ENCODE results near the gene OLFM4.
"Not testable (repeated sequence)": the region's sequence is repeated elsewhere in the genome, so short reads cannot be mapped to it uniquely, and the experiment has no call there.

The OLFM4 gene

DNA sequence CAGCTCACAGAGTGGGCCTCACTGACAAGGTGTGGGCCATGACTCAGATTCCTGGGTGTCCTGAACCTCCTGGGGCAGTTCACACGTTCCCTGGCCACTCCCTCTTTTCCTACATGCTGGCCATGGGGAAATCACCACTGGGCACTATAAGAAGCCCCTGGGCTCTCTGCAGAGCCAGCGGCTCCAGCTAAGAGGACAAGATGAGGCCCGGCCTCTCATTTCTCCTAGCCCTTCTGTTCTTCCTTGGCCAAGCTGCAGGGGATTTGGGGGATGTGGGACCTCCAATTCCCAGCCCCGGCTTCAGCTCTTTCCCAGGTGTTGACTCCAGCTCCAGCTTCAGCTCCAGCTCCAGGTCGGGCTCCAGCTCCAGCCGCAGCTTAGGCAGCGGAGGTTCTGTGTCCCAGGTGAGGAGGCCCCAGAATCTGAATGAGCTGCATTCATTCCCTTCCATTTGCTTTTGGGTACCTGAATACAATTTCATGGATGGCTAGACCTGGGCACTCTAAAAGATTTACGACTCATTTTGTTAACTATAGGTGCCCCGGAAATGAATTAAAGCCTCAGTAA, at the start of gene OLFM4:
OLFM4 (plus strand) TSS at position 177 of the 567 bp plus-strand sequence; CDS start at position 201, 24 bp downstream.
- DNase-seq: no peak

GRCh38 chr13:52978989-52979388, 49.6 kb upstream of the OLFM4 start:
- no peak for DNase-seq

- no peak for DNase-seq
Observed at GRCh38 chr13:52980695-52981094, 47.9 kb upstream of the OLFM4 start.

DNA sequence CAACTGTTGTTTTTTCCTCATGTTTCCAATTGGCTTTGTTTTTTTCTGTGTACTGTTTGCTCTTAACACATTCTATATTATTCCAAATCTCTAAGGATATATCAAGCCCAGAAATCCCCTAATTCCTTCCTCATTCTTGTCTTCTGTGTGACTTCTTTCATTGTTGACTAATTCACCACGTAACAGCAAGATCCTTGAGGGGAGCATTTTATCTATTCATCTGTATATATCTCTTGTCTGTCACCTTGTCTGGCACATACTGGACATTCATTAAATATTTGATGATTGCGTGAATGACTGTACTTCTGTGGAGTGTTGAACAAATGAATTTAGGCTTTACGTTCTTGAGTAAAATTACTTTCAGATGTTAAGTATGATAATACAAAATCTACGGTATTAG, 44.8 kb upstream of the OLFM4 start:
- no peak for DNase-seq

GRCh38 chr13:52984881-52985363, 43.7 kb upstream of the OLFM4 start:
- DNase-seq: no peak

- no peak for DNase-seq
Observed at GRCh38 chr13:52991344-52992020, 37.1 kb upstream of the OLFM4 start.

GRCh38 chr13:52992110-52992509, 36.5 kb upstream of the OLFM4 start:
- no peak for DNase-seq

GRCh38 chr13:52994051-52994450, 34.6 kb upstream of the OLFM4 start:
- no peak for DNase-seq

- DNase-seq: no peak
Observed at GRCh38 chr13:52994865-52995264, 33.7 kb upstream of the OLFM4 start.

DNA sequence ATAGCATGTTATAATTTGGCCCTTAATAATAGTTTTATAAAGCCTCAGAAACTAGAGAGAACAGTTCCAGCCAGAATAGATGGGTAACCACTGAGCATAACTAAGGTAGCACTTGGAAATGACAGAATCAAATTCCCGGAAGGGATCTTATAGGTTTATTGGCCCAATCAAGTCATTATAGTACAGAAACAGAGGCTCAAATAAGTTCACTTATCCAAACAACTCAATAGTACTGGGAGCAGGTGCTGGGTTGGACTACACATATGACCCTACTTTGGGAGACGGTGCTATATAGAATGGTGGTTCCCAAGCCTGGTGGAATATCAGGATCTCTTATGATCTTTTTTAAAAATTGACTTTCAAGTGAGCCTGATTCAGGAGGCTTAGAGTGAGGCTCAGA, 32.7 kb upstream of the OLFM4 start:
- no peak for DNase-seq

DNA sequence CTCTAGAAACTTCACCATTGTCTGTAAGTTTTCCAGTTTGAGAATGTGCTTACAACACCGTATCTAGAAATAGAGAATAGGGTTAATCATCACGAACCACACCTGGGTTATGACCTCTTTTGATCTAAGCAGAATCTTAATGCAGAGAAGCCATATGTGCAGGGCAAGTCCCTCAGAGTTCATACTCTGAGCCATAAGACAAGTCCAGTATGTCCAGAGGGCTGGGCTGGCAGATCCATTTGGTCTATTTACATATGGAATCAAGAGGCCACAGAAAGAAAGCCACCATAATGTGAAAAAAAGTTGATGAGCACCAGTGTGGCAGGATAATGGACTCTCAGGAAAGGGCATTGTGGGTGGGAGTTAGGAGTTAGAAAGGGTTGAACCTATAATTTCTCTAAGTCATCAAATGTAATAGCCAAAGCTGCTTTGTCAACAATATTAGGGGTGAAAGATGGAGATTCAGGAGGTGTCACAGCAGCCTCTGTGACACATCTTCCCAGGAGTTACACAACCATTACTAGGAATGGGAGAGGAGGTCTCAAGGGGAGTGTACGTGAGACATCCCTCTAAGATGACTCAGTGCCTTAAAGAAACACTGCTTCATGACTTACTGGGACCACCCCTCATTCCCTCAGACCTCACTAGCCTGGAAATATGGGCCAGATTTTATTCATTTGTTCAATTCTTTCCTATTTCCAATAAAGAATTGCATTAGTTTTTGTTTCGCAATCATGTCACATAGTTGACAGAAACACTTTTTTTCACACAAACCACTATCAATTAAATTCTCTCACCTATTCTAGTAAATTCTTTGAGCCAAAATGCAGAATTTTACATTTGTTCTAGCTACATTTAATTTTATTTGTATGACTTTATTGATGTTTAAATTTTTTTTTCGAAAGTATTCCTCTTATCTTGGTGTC, 30.4 kb upstream of the OLFM4 start:
- DNase-seq: no peak

- DNase-seq: no peak
Observed at GRCh38 chr13:52999093-52999696, 29.4 kb upstream of the OLFM4 start.

DNA sequence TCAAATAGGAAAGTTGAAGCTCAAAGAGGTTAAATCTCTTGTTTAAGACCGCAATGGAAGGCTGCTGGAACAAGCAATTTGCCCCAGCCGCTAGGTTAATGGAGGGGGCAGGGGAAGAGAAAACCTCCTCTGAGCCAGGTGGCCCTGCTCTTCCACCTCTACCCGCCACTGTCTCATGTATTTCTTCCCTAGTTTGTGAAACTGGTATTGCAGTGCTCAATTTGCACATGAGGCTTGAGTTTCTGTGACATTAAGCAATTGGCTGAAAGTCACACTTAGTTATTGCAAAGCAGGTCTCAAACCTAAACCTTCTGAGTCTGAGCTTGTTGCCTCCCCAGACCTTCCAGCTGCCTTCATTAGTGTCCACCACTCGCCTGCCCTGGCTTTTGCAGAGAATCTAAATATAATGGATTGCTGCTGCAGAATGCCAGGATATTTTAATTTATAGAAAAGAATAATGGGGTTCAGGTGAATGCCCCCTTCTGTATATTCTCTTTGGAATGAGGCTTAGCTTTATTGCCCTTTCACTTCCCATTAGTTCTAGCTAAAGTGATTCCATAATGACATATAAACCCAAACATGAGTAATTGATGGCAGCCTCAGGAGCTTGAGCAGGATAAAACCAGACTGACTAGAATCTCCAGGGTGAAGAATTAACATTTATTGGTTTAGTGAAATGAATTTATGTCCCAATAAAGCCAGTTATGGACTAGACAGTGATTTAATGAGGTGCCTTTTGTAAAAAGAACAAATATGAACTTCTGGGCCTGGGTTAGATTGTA, 27.0 kb upstream of the OLFM4 start:
- no peak for DNase-seq

GRCh38 chr13:53004573-53004972, 24.0 kb upstream of the OLFM4 start:
- no peak for DNase-seq

DNA sequence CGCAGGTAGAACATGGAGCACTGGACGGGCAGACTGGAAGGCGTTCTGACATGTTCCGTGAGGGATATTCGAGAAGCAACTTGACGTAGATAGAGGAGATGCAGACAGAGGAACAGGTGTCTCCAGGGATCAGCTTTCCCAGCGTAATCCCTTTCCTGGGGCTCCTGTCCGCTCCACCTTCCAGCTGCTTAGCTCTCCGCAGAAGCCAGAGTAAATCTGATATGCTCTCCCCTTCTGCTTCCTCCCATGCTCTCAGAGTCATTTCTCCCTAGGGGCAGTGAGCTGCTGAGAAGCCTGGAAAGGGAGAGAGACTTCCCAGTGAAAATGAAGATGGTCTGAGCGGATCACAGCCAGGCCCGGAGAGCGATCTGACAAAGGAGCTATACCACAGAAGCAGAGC, 23.0 kb upstream of the OLFM4 start:
- no peak for DNase-seq

GRCh38 chr13:53007872-53008271, 20.7 kb upstream of the OLFM4 start:
- DNase-seq: peak in 1 of 2 experiments; percentile 2

DNA sequence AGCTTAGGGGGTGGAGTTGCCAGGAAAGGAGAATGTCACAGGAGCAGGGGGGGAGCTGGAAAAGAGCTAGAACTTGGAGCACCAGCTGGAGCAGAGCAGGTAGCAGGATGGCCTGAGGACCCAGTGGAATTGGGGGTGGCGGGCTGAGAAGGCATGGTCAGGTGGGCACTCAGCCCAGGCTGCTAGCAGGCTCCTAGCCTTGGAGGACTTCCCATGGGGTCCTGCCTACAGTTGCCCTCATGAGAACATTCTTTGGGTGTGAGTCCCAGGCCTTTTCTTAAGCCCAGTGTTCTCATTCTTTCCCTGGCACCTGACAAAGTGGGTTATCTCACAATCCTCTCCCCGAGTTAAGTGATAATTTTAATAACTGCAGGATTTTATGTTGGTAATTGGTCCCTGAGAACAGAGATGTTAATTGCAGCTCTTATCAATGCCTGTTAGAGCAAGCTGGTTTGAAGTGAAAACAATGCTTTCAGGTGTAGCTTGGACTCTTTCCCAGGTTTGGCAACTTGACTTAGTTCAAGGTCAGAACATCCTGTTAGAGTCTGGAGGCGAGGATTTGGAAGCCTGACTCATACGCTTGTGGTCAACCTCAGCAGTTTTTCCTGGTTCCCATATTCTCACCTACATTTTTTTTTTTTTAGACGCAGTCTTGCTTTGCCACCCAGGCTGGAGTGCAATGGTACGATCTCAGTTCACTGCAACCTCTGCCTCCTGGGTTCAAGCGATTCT, 18.1 kb upstream of the OLFM4 start:
- no peak for DNase-seq

GRCh38 chr13:53012707-53013106, 15.9 kb upstream of the OLFM4 start:
- no peak for DNase-seq

- no peak for DNase-seq
Observed at GRCh38 chr13:53013113-53013512, 15.5 kb upstream of the OLFM4 start.

DNA sequence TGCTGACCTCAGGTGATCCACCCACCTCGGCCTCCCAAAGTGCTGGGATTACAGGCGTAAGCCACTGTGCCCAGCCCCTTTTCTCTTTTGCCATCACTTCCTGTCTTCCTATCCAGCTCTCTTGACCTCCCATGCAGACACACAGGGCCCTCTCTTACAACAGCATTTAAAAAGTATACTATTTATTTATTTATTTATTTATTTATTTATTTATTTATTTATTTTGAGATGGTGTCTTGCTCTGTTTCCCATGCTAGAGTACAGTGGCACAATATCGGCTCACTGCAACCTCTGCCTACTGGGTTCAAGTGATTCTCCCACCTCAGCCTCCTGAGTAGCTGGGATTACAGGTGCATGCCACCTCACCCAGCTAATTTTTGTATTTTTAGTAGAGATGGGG, 14.6 kb upstream of the OLFM4 start:
- DNase-seq: not testable (repeated sequence)
